Bronchial epithelial cell (primary cell): Measurements from ENCODE around the gene FBXL4. TPM values are rescaled to one million over a fixed set of nuclear protein-coding genes. Genes with fewer than 3 reads are reported as not detected.
A peak's percentile ranks its signal among the peaks of the same experiment; 100 is the strongest.

Experiments
- DNase-seq: peaks from one replicate; pipeline ENCODE4 v3.0.0-alpha.2; 2010; ENCODE audit warnings: low read depth
- FAIRE-seq: peaks from 2 replicates; lab custom pipeline; 2011; peaks lifted over from hg19 to GRCh38; lab: Jason Lieb, UNC
- H3K27me3 ChIP-seq: 2 replicates; pipeline ENCODE4 v1.5.1; 2011; ENCODE audit warnings: low read length; ENCODE audit not compliant: control insufficient read depth, insufficient read depth
- H3K36me3 ChIP-seq: 2 replicates; pipeline ENCODE4 v1.5.1; 2011; ENCODE audit warnings: low read length; ENCODE audit not compliant: control insufficient read depth, insufficient read depth
- H3K4me3 ChIP-seq: 2 replicates; pipeline ENCODE4 v1.5.1; 2011; ENCODE audit warnings: mild to moderate bottlenecking, low read depth, low read length, control low read depth
- CTCF ChIP-seq: IDR thresholded peaks from 2 replicates; pipeline ENCODE4 v1.5.1; 2011; ENCODE audit warnings: mild to moderate bottlenecking, moderate library complexity, low read length, control low read depth, inconsistent platforms; ENCODE audit not compliant: insufficient read depth, severe bottlenecking
- total RNA-seq: library from RNA; depleted of rRNA; stranded (reverse); fragments of >200 nt; gene quantifications from 2 replicates; pipeline ENCODE4 v1.2.1, GENCODE V29; 2014

Gene FBXL4
- 9.7 and 12.9 TPM in 2 replicates for total RNA-seq

GRCh38 chr6:98947411-98948292 lies at the start of gene FBXL4:
FBXL4 (minus strand) TSS chr6:98947946; CDS start chr6:98926988, 20,958 bp downstream.
- FAIRE-seq (no peak), DNase-seq (peak; percentile 64)
- Histone ChIP-seq H3K36me3 (no peaks in the 10 kb centered on the region), H3K27me3 (no peaks in the 10 kb centered on the region), H3K4me3 (peak within 1 kb of the TSS; percentile 67)
- no peak for TF ChIP-seq CTCF

GRCh38 chr6:98995116-98995515 lies 47.4 kb upstream of the FBXL4 start:
- no peak for FAIRE-seq
- Histone ChIP-seq H3K4me3 (no peak overlapping the region), H3K36me3 (no peaks in the 10 kb centered on the region), H3K27me3 (no peaks in the 10 kb centered on the region)
- DNase-seq = no peak
- TF ChIP-seq CTCF = no peak

- DNase-seq (no peak), FAIRE-seq (no peak)
- no peaks in the 10 kb centered on the region for H3K27me3 ChIP-seq
- TF ChIP-seq CTCF = no peak
- H3K36me3 ChIP-seq = no peaks in the 10 kb centered on the region
- H3K4me3 ChIP-seq = no peak overlapping the region
These were observed 44.8 kb upstream of the FBXL4 start for GRCh38 chr6:98992535-98992934.

- Histone ChIP-seq H3K27me3 (no peaks in the 10 kb centered on the region), H3K4me3 (no peak overlapping the region), H3K36me3 (no peaks in the 10 kb centered on the region)
- DNase-seq (no peak), FAIRE-seq (no peak)
- TF ChIP-seq CTCF = no peak
These were observed 38.4 kb upstream of the FBXL4 start for GRCh38 chr6:98986071-98986615.

- no peak for TF ChIP-seq CTCF
- no peak overlapping the region for H3K4me3 ChIP-seq
- H3K27me3 ChIP-seq = no peaks in the 10 kb centered on the region
- DNase-seq (no peak), FAIRE-seq (no peak)
- no peaks in the 10 kb centered on the region for H3K36me3 ChIP-seq
These were observed 37.6 kb upstream of the FBXL4 start for GRCh38 chr6:98985391-98985790.
